OCI-LY1 (cell line): ENCODE measurements around the gene KRTAP10-7.

ENCODE experiments used
- H2AFZ ChIP-seq: fragments of 200-600 bp; sonication (generic), shearing (Covaris generic); 2 replicates; pipeline ENCODE4 v1.6.0; 2014; ENCODE audit warnings: antibody characterized with exemption, mild to moderate bottlenecking, low read length
- H3F3A ChIP-seq: fragments of 200-600 bp; sonication (generic), shearing (Covaris generic); 2 replicates; pipeline ENCODE4 v1.6.0; 2014; ENCODE audit warnings: mild to moderate bottlenecking, antibody characterized with exemption, low read length, moderate library complexity; ENCODE audit not compliant: insufficient read depth
- H3K27ac ChIP-seq: fragments of 200-600 bp; sonication (generic); 2 replicates; pipeline ENCODE4 v1.5.1; 2014; ENCODE audit warnings: low read length, mixed run types, mild to moderate bottlenecking, low read depth; ENCODE audit not compliant: poor library complexity, severe bottlenecking
- H3K27me3 ChIP-seq: fragments of 200-600 bp; sonication (generic); 2 replicates; pipeline ENCODE4 v1.6.0; 2014; ENCODE audit warnings: antibody characterized with exemption, mild to moderate bottlenecking, low read length, moderate library complexity; ENCODE audit not compliant: insufficient read depth
- H3K36me3 ChIP-seq: fragments of 200-600 bp; sonication (generic); 2 replicates; pipeline ENCODE4 v1.6.1; 2014; ENCODE audit warnings: mild to moderate bottlenecking, antibody characterized with exemption, low read length, moderate library complexity, mixed read lengths; ENCODE audit not compliant: insufficient read depth
- H3K4me1 ChIP-seq: fragments of 200-600 bp; sonication (generic); 2 replicates; pipeline ENCODE4 v1.5.1; 2014; ENCODE audit warnings: mild to moderate bottlenecking, low read length, moderate library complexity; ENCODE audit not compliant: insufficient read depth, severe bottlenecking
- H3K4me2 ChIP-seq: fragments of 200-600 bp; sonication (generic), shearing (Covaris generic); 2 replicates; pipeline ENCODE4 v1.6.1; 2014; ENCODE audit warnings: low read length
- H3K4me3 ChIP-seq: fragments of 200-600 bp; sonication (generic); 2 replicates; pipeline ENCODE4 v1.5.1; 2014; ENCODE audit warnings: low read length, low read depth, mild to moderate bottlenecking, mixed read lengths; ENCODE audit not compliant: poor library complexity, severe bottlenecking
- H3K79me2 ChIP-seq: fragments of 200-600 bp; shearing (Covaris generic); 2 replicates; pipeline ENCODE4 v1.6.1; 2016; ENCODE audit warnings: mixed run types, low read length, mixed read lengths; ENCODE audit not compliant: insufficient read depth
- H3K9ac ChIP-seq: fragments of 200-600 bp; sonication (generic), shearing (Covaris generic); 2 replicates; pipeline ENCODE4 v1.6.1; 2014; ENCODE audit warnings: mild to moderate bottlenecking, low read length, mixed read lengths
- H3K9me2 ChIP-seq: fragments of 200-600 bp; sonication (generic), shearing (Covaris generic); 2 replicates; pipeline ENCODE4 v1.6.1; 2014; ENCODE audit warnings: low read depth, mild to moderate bottlenecking, low read length, mixed read lengths
- H3K9me3 ChIP-seq: fragments of 200-600 bp; shearing (Covaris generic); 2 replicates; pipeline ENCODE4 v1.6.1; 2014; ENCODE audit warnings: low read length, mixed read lengths
- H4K20me1 ChIP-seq: fragments of 200-600 bp; sonication (generic), shearing (Covaris generic); 2 replicates; pipeline ENCODE4 v1.6.0; 2016; ENCODE audit warnings: mild to moderate bottlenecking, low read length; ENCODE audit not compliant: insufficient read depth
- EZH2 ChIP-seq: fragments of 200-600 bp; sonication (generic), shearing (Covaris generic); IDR thresholded peaks from 2 replicates; pipeline ENCODE4 v1.8.0; 2017; ENCODE audit warnings: borderline replicate concordance, mixed run types, mild to moderate bottlenecking, antibody characterized with exemption, low read length, moderate library complexity, mixed read lengths
- TF ChIP-seq, protein P1 (sequence below): fragments of 200-600 bp; sonication (generic), shearing (Covaris generic); IDR thresholded peaks from 2 replicates; pipeline ENCODE4 v1.5.1; 2017; ENCODE audit warnings: mild to moderate bottlenecking, antibody characterized with exemption, low read length, moderate library complexity, mixed read lengths

The KRTAP10-7 gene

DNA sequence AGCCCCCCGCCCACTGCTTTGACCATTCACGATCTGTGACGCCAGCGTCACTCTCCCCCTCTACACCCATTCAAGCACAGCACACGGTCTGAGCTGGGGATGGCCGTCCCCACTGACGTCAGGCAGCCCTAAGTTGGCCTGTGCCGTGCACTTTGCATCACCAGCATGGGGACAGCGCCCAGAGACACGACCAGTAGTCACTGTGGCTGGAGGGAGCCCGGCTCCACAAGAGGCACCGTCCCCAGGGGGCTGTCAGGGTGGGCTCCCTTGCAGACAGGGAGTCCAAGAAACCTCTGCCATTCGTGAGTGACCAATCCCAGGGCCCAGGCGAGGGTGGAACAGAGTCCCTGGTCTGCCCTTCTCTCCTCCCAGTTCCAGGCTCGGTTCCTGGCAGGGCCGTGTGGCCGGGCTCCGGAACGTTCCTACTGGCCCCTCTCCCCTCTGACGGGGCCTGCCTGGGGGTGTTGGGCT lies 13.8 kb downstream of the KRTAP10-7 start:
- H3K27ac ChIP-seq = no peak overlapping the region
- H4K20me1 ChIP-seq = no peaks in the 10 kb centered on the region
- no peak for TF ChIP-seq EZH2
- TF ChIP-seq, protein P1, sequence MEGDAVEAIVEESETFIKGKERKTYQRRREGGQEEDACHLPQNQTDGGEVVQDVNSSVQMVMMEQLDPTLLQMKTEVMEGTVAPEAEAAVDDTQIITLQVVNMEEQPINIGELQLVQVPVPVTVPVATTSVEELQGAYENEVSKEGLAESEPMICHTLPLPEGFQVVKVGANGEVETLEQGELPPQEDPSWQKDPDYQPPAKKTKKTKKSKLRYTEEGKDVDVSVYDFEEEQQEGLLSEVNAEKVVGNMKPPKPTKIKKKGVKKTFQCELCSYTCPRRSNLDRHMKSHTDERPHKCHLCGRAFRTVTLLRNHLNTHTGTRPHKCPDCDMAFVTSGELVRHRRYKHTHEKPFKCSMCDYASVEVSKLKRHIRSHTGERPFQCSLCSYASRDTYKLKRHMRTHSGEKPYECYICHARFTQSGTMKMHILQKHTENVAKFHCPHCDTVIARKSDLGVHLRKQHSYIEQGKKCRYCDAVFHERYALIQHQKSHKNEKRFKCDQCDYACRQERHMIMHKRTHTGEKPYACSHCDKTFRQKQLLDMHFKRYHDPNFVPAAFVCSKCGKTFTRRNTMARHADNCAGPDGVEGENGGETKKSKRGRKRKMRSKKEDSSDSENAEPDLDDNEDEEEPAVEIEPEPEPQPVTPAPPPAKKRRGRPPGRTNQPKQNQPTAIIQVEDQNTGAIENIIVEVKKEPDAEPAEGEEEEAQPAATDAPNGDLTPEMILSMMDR = no peak
- H3K36me3 ChIP-seq = no peaks in the 10 kb centered on the region
- H3K9ac ChIP-seq = no peak overlapping the region
- H3K4me1 ChIP-seq = peaks cover 6% of the 10 kb centered on the region
- no peak overlapping the region for H3K4me3 ChIP-seq
- H2AFZ ChIP-seq = no peak overlapping the region
- no peaks in the 10 kb centered on the region for H3F3A ChIP-seq
- H3K79me2 ChIP-seq = no peaks in the 10 kb centered on the region
- H3K9me2 ChIP-seq = no peaks in the 10 kb centered on the region
- H3K4me2 ChIP-seq = no peak overlapping the region
- no peaks in the 10 kb centered on the region for H3K27me3 ChIP-seq
- 0 out of 2 replicates have a peak, but pooled peaks cover 2% of the 10 kb centered on the region for H3K9me3 ChIP-seq

DNA sequence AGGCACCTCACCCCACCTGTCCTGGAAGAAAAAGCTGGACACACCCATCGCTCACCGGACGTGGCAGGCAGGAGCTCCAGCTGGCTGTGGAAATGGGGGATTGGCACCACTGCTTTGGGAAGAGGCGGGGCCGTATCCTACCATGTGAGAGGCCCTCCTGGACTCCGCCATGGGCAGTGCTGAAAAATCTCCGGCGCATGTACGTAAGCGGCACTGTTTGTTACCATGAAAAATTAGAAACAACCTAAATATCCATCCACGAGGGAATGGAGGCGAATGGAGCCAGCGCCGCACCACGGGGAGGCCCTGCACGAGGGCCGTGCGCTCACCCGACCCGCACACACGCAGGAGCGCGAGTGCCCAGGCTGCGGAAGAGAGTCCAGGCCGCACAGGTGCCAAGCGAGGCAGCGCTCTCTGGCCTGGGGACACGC lies 14.6 kb downstream of the KRTAP10-7 start:
- Histone ChIP-seq H3K27ac (no peak overlapping the region), H3K27me3 (no peaks in the 10 kb centered on the region), H3K4me1 (peaks cover 6% of the 10 kb centered on the region), H3K4me2 (no peak overlapping the region), H3K9me3 (0 out of 2 replicates have a peak, but pooled peaks cover 4% of the 10 kb centered on the region), H3K36me3 (no peaks in the 10 kb centered on the region), H3K4me3 (no peak overlapping the region), H3K9me2 (no peaks in the 10 kb centered on the region), H4K20me1 (no peaks in the 10 kb centered on the region), H2AFZ (no peak overlapping the region), H3F3A (no peaks in the 10 kb centered on the region), H3K79me2 (no peaks in the 10 kb centered on the region), H3K9ac (no peak overlapping the region)
- TF ChIP-seq EZH2 = no peak
- TF ChIP-seq, protein P1 = no peak

DNA sequence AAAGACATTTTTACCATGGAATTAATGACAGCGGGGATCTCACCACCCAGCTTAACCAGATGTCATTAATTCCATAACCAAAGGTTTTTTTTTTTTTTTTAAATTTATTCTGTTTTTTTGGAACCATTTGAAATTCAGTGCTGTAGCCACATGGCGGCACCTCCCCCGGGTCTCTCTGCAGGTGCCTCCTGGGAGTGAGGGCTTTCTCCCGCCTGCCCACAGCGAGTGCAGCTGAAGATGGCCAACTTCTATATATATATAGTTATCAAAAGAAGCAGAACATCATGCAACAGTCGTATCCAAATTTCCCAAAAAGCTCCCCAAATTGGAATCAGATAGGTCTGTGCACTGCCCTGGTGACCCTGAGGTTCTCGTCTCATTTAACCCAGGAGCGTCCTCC lies 15.1 kb downstream of the KRTAP10-7 start:
- Histone ChIP-seq H3F3A (no peaks in the 10 kb centered on the region), H3K4me1 (peaks cover 6% of the 10 kb centered on the region), H3K9me2 (no peaks in the 10 kb centered on the region), H3K36me3 (no peaks in the 10 kb centered on the region), H3K4me3 (no peak overlapping the region), H3K27me3 (no peaks in the 10 kb centered on the region), H3K27ac (no peak overlapping the region), H3K4me2 (no peak overlapping the region), H3K79me2 (no peaks in the 10 kb centered on the region), H4K20me1 (no peaks in the 10 kb centered on the region), H2AFZ (no peak overlapping the region), H3K9me3 (0 out of 2 replicates have a peak, but pooled peaks cover 5% of the 10 kb centered on the region), H3K9ac (no peak overlapping the region)
- TF ChIP-seq, protein P1 = no peak
- TF ChIP-seq EZH2 = no peak
